ENCODE results near the gene SPACA4.
A peak's percentile ranks its signal among the peaks of the same experiment; 100 is the strongest.

DNA sequence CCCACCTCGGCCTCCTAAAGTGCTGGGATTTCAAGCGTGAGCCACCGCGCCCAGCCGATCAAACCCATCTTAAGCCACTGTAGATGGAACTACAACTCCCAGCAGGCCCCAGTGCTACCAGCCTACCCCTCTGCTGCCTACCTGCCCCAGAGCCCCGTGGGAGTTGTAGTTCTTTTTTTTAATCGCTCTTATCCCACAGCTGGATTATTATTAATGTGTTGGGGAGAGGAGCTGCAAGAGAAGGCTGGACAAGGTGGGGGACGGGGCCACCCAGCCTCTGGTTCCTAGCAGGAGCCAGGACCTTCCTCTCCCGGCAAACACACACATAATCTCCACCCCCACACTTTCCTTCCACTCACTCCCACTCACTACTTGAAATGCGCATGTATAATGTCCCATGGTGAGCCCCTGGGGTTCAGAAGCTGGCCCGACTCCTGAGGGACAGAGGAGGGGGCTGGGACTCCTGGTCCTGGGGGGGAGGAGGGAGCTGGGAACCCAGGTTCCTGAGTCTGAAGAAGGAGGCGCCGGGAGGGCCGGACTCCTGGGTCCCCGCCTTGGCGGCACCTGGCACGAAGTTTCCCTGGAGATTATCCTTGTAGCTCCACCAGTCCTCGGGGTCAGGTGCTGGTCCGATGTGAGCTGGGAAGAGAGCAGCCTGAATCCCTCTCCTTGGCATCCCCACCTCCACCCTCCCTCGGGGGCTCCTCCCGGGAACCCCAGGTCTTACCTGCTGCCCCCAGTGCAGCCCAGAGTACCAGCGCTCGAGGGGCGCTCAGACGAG is 38.5 kb downstream of the SPACA4 start:
- TF ChIP-seq TOX (CRISPR knock-in tag; IDR thresholded peaks at IDR 0.05; ENCODE audit: borderline replicate concordance): no peak
- no peak for TF ChIP-seq RARB (CRISPR knock-in tag; IDR thresholded peaks at IDR 0.05)
- no peak for TF ChIP-seq ZC3H10 (CRISPR knock-in tag; IDR thresholded peaks at IDR 0.05)
- TF ChIP-seq ARNTL (CRISPR knock-in tag; IDR thresholded peaks at IDR 0.05; ENCODE audit: borderline replicate concordance, low read depth): no peak
- no peak for TF ChIP-seq BACH2 (CRISPR knock-in tag; IDR thresholded peaks at IDR 0.05; ENCODE audit: borderline replicate concordance)
- TF ChIP-seq, protein P1, sequence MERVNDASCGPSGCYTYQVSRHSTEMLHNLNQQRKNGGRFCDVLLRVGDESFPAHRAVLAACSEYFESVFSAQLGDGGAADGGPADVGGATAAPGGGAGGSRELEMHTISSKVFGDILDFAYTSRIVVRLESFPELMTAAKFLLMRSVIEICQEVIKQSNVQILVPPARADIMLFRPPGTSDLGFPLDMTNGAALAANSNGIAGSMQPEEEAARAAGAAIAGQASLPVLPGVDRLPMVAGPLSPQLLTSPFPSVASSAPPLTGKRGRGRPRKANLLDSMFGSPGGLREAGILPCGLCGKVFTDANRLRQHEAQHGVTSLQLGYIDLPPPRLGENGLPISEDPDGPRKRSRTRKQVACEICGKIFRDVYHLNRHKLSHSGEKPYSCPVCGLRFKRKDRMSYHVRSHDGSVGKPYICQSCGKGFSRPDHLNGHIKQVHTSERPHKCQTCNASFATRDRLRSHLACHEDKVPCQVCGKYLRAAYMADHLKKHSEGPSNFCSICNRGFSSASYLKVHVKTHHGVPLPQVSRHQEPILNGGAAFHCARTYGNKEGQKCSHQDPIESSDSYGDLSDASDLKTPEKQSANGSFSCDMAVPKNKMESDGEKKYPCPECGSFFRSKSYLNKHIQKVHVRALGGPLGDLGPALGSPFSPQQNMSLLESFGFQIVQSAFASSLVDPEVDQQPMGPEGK (CRISPR knock-in tag; IDR thresholded peaks at IDR 0.05; ENCODE audit: borderline replicate concordance): no peak
- TF ChIP-seq ESRRG (CRISPR knock-in tag; IDR thresholded peaks at IDR 0.05): no peak
- peak; percentile 76 for TF ChIP-seq ZFP3 (CRISPR knock-in tag; IDR thresholded peaks at IDR 0.05)
- no peak for TF ChIP-seq GLIS3 (CRISPR knock-in tag; IDR thresholded peaks at IDR 0.05)
- TF ChIP-seq SNAI2 (CRISPR knock-in tag; IDR thresholded peaks at IDR 0.05): no peak
- no peak for TF ChIP-seq ZNF8 (CRISPR knock-in tag; IDR thresholded peaks at IDR 0.05)

Data from SK-N-SH treated with all-trans-retinoic acid at 6 μM for 48 hours (cell line).